GM21360 (cell line): ENCODE results near the gene ACTA2.

Source experiments
- ATAC-seq: cut with Tn5 transposase; IDR thresholded peaks from one replicate; pipeline ENCODE4 v1.9.1; 2021; ENCODE audit warnings: mild to moderate bottlenecking, moderate library complexity; ENCODE audit not compliant: unreplicated experiment

Gene ACTA2

GRCh38 chr10:88922041-88922440, 30.5 kb downstream of the ACTA2 start:
- ATAC-seq: no peak

- no peak for ATAC-seq
These were observed 31.5 kb downstream of the ACTA2 start for GRCh38 chr10:88920986-88921593.

- no peak for ATAC-seq
These were observed 32.4 kb downstream of the ACTA2 start for GRCh38 chr10:88920198-88920597.

- ATAC-seq: no peak
These were observed 33.5 kb downstream of the ACTA2 start for GRCh38 chr10:88919041-88919440.

- ATAC-seq: no peak
These were observed 34.2 kb downstream of the ACTA2 start for GRCh38 chr10:88918191-88918905.

GRCh38 chr10:88916986-88917385, 35.6 kb downstream of the ACTA2 start:
- ATAC-seq: no peak

GRCh38 chr10:88916231-88916630, 36.3 kb downstream of the ACTA2 start:
- ATAC-seq: no peak

GRCh38 chr10:88915781-88916180, 36.8 kb downstream of the ACTA2 start:
- no peak for ATAC-seq

- no peak for ATAC-seq
These were observed 38.8 kb downstream of the ACTA2 start for GRCh38 chr10:88913788-88914187.

GRCh38 chr10:88913127-88913526, 39.4 kb downstream of the ACTA2 start:
- no peak for ATAC-seq

- no peak for ATAC-seq
These were observed 40.7 kb downstream of the ACTA2 start for GRCh38 chr10:88911851-88912250.

- no peak for ATAC-seq
These were observed 41.5 kb downstream of the ACTA2 start for GRCh38 chr10:88911116-88911515.

- no peak for ATAC-seq
These were observed 44.4 kb downstream of the ACTA2 start for GRCh38 chr10:88908194-88908593.

- no peak for ATAC-seq
These were observed 45.7 kb downstream of the ACTA2 start for GRCh38 chr10:88906921-88907320.

GRCh38 chr10:88903715-88904114, 48.9 kb downstream of the ACTA2 start:
- no peak for ATAC-seq

- peak; percentile 35 for ATAC-seq
These were observed 50.4 kb downstream of the ACTA2 start for GRCh38 chr10:88901984-88902789.

- ATAC-seq: peak; percentile 79
These were observed 51.2 kb downstream of the ACTA2 start for GRCh38 chr10:88901206-88901983.

GRCh38 chr10:88899886-88900285, 52.7 kb downstream of the ACTA2 start:
- no peak for ATAC-seq

GRCh38 chr10:88898727-88899126, 53.8 kb downstream of the ACTA2 start:
- ATAC-seq: no peak

- ATAC-seq: no peak
These were observed 55.3 kb downstream of the ACTA2 start for GRCh38 chr10:88896994-88897853.
